ENCODE data around the gene MAST3.

DNA sequence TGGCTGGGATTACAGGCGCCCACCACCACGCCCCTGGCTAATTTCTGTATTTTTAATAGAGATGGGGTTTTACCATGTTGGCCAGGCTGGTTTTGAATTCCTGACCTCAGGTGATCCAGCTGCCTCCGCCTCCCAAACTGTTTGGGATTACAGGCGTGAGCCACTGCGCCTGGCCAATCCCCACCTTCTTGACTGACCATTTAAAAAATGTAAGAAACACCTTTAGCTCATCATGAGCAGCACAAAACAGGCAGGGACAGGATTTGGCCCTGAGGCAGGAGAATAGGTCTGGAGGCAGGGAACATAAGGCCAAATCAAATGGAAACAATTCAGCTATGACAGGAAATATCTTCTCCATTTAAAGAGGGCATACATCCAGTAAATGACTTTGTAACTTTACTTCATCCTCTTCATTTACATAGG lies 94.1 kb downstream of the MAST3 start:
- TF ChIP-seq, protein P1, sequence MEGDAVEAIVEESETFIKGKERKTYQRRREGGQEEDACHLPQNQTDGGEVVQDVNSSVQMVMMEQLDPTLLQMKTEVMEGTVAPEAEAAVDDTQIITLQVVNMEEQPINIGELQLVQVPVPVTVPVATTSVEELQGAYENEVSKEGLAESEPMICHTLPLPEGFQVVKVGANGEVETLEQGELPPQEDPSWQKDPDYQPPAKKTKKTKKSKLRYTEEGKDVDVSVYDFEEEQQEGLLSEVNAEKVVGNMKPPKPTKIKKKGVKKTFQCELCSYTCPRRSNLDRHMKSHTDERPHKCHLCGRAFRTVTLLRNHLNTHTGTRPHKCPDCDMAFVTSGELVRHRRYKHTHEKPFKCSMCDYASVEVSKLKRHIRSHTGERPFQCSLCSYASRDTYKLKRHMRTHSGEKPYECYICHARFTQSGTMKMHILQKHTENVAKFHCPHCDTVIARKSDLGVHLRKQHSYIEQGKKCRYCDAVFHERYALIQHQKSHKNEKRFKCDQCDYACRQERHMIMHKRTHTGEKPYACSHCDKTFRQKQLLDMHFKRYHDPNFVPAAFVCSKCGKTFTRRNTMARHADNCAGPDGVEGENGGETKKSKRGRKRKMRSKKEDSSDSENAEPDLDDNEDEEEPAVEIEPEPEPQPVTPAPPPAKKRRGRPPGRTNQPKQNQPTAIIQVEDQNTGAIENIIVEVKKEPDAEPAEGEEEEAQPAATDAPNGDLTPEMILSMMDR (IDR thresholded peaks at IDR 0.05) = no peak
- no peak for TF ChIP-seq EZH2 (IDR thresholded peaks at IDR 0.05; ENCODE audit: borderline replicate concordance, insufficient read depth, low read depth, low read length, poor library complexity, severe bottlenecking)
